ENCODE results near the gene CPED1.

CPED1 gene

GRCh38 chr7:120987683-120988590 lies 574 bp upstream of the CPED1 start:
- peak overlapping the region; percentile 66 to 74 for H3K4me3 ChIP-seq (ENCODE audit: low read length in 2 of 2)
- H3K9me3 ChIP-seq (ENCODE audit: control insufficient read depth in 2 of 2, low read length in 2 of 2), result no peaks in the 10 kb centered on the region
- H3K9ac ChIP-seq (ENCODE audit: low read depth in 1 of 2, low read length in 2 of 2), result peak overlapping the region; percentile 52 to 56
- H3K36me3 ChIP-seq (ENCODE audit: control insufficient read depth in 2 of 2, insufficient read depth in 2 of 2, low read length in 2 of 2), result no peaks in the 10 kb centered on the region
- peaks cover 2 to 9% of the 10 kb centered on the region in 2 donors for H3K27me3 ChIP-seq (ENCODE audit: control insufficient read depth in 2 of 2, insufficient read depth in 2 of 2, low read length in 2 of 2)
- peak overlapping the region; percentile 69 to 79 for H3K27ac ChIP-seq (ENCODE audit: low read depth in 2 of 2, low read length in 2 of 2)
- H3K4me1 ChIP-seq (ENCODE audit: control insufficient read depth in 2 of 2, insufficient read depth in 2 of 2, low read length in 2 of 2), result peaks cover 9 to 11% of the 10 kb centered on the region in 2 donors

DNA sequence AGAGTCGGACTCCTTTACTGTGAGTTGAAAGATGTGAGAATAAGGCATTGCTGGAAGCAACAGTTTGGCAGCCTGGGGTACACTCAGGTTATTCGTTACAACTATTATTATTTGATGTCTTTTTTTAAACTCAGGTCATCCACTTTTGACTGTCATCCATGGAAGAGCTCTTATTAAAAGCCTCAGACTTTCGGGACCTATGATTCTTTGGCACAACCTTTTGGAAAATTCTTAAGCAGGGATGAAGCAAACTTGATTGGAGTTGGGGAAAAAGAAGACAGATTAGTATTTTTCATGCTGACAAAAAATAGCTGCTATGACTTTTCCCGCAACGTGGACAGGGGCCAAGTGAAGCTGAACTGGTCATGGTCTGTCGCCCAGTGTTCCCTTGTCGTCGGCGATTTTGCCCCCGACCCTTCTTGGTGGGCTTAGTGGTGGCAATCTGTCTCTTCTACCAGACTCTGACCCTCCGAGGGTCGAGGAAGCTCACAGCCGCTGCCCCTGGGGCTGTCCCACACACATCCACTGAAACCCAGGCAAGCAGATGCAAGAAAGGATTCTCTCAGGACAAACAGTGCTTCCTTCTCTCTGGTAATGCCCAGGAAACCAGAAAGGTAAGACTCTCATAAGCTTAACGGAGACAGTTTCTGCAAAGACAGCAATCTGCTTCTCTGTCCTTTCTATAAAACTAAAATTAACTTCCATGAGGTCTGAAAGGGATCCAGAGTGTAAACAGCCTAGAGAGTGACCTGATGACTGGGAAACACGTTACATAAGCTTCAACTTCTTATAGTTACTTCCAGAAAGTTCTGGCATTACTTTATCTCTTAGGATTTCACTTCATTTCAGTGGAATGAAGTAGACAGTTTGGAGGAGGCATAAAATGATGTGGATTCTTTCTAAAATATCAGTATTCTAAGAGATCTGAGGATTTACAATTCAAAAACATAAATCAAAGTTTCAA lies 1.0 kb downstream of the CPED1 start:
- Histone ChIP-seq H3K9me3 (ENCODE audit: control insufficient read depth in 2 of 2, low read length in 2 of 2) (no peaks in the 10 kb centered on the region), H3K27ac (ENCODE audit: low read depth in 2 of 2, low read length in 2 of 2) (peak overlapping the region; percentile 69 to 79), H3K9ac (ENCODE audit: low read depth in 1 of 2, low read length in 2 of 2) (peak overlapping the region; percentile 56 to 65), H3K36me3 (ENCODE audit: control insufficient read depth in 2 of 2, insufficient read depth in 2 of 2, low read length in 2 of 2) (no peaks in the 10 kb centered on the region), H3K27me3 (ENCODE audit: control insufficient read depth in 2 of 2, insufficient read depth in 2 of 2, low read length in 2 of 2) (peaks cover 2 to 9% of the 10 kb centered on the region in 2 donors), H3K4me3 (ENCODE audit: low read length in 2 of 2) (peak overlapping the region; percentile 66 to 74), H3K4me1 (ENCODE audit: control insufficient read depth in 2 of 2, insufficient read depth in 2 of 2, low read length in 2 of 2) (peaks cover 9 to 11% of the 10 kb centered on the region in 2 donors)

DNA sequence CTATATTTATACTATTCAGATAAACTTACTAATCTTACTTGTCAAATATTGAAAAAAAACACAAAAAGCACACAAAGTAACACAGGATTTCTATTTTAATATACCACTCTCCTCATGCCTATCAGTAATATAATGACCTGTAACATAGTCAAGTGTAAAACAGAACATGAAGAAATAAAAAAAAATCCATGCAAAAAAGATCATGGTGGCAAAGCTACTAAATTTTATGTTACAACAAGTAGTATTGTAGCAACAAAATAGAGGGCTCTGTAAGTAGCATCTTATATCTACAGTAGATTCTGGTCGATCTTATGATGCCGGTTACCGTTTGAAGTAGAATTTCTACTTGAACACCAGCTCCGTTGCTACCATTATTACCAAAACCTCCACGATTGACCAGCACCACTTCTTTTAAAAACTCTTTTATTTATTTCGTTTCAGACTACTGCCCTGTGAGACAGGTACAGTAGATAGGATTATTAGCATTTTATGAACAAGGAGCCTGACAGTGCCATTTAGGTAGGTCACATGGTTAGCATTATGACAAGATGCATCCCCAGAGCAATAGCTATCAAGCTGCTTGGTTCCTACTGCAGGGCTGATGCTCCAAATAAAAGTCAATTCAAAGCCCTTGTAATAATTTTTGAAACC lies 2.1 kb downstream of the CPED1 start:
- Histone ChIP-seq H3K4me1 (ENCODE audit: control insufficient read depth in 2 of 2, insufficient read depth in 2 of 2, low read length in 2 of 2) (peaks cover 9 to 11% of the 10 kb centered on the region in 2 donors), H3K9ac (ENCODE audit: low read depth in 1 of 2, low read length in 2 of 2) (peak overlapping the region; percentile 4 to 21), H3K4me3 (ENCODE audit: low read length in 2 of 2) (peak overlapping the region; percentile 41 to 74), H3K9me3 (ENCODE audit: control insufficient read depth in 2 of 2, low read length in 2 of 2) (no peaks in the 10 kb centered on the region), H3K27me3 (ENCODE audit: control insufficient read depth in 2 of 2, insufficient read depth in 2 of 2, low read length in 2 of 2) (peaks cover 2 to 9% of the 10 kb centered on the region in 2 donors), H3K27ac (ENCODE audit: low read depth in 2 of 2, low read length in 2 of 2) (peak overlapping the region; percentile 33 to 61), H3K36me3 (ENCODE audit: control insufficient read depth in 2 of 2, insufficient read depth in 2 of 2, low read length in 2 of 2) (no peaks in the 10 kb centered on the region)

- peaks cover 9 to 11% of the 10 kb centered on the region in 2 donors for H3K4me1 ChIP-seq (ENCODE audit: control insufficient read depth in 2 of 2, insufficient read depth in 2 of 2, low read length in 2 of 2)
- no peaks in the 10 kb centered on the region for H3K9me3 ChIP-seq (ENCODE audit: control insufficient read depth in 2 of 2, low read length in 2 of 2)
- peaks cover 2 to 9% of the 10 kb centered on the region in 2 donors for H3K27me3 ChIP-seq (ENCODE audit: control insufficient read depth in 2 of 2, insufficient read depth in 2 of 2, low read length in 2 of 2)
- peak overlapping the region; percentile 41 to 74 for H3K4me3 ChIP-seq (ENCODE audit: low read length in 2 of 2)
- peak overlapping the region in 1 of 2 donors; percentile 21 for H3K9ac ChIP-seq (ENCODE audit: low read depth in 1 of 2, low read length in 2 of 2)
- H3K36me3 ChIP-seq (ENCODE audit: control insufficient read depth in 2 of 2, insufficient read depth in 2 of 2, low read length in 2 of 2), result no peaks in the 10 kb centered on the region
- peak overlapping the region; percentile 33 to 61 for H3K27ac ChIP-seq (ENCODE audit: low read depth in 2 of 2, low read length in 2 of 2)
Observed at GRCh38 chr7:120991161-120991560, 2.6 kb downstream of the CPED1 start.

DNA sequence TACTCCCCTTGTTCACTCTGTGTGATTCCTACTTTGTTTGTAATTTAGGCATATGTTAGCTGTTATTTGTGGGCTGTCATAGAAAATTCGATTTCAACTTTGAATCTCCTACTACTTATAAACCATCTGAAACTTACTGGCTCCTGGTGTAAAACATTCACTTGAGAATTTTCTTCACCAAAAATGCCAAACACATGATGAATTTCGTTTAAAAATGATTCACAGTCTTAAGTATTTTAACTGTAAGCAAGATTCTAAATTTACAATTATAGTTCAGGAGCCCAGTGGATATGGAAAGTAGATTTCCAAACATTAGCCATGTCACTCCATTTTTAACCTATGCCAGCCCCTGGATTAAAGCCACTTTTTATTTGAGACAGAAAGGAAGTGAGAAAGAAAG lies 3.1 kb downstream of the CPED1 start:
- Histone ChIP-seq H3K27me3 (ENCODE audit: control insufficient read depth in 2 of 2, insufficient read depth in 2 of 2, low read length in 2 of 2) (peaks cover 2 to 9% of the 10 kb centered on the region in 2 donors), H3K4me1 (ENCODE audit: control insufficient read depth in 2 of 2, insufficient read depth in 2 of 2, low read length in 2 of 2) (peaks cover 9 to 11% of the 10 kb centered on the region in 2 donors), H3K9me3 (ENCODE audit: control insufficient read depth in 2 of 2, low read length in 2 of 2) (no peaks in the 10 kb centered on the region), H3K36me3 (ENCODE audit: control insufficient read depth in 2 of 2, insufficient read depth in 2 of 2, low read length in 2 of 2) (no peaks in the 10 kb centered on the region), H3K27ac (ENCODE audit: low read depth in 2 of 2, low read length in 2 of 2) (peak overlapping the region in 1 of 2 donors; percentile 24), H3K4me3 (ENCODE audit: low read length in 2 of 2) (peak overlapping the region in 1 of 2 donors; percentile 74), H3K9ac (ENCODE audit: low read depth in 1 of 2, low read length in 2 of 2) (no peak overlapping the region)

GRCh38 chr7:120992272-120992964 lies 3.9 kb downstream of the CPED1 start:
- no peaks in the 10 kb centered on the region for H3K36me3 ChIP-seq (ENCODE audit: control insufficient read depth in 2 of 2, insufficient read depth in 2 of 2, low read length in 2 of 2)
- no peak overlapping the region for H3K9ac ChIP-seq (ENCODE audit: low read depth in 1 of 2, low read length in 2 of 2)
- H3K27me3 ChIP-seq (ENCODE audit: control insufficient read depth in 2 of 2, insufficient read depth in 2 of 2, low read length in 2 of 2), result peaks cover 2 to 9% of the 10 kb centered on the region in 2 donors
- H3K4me3 ChIP-seq (ENCODE audit: low read length in 2 of 2), result no peak overlapping the region
- H3K27ac ChIP-seq (ENCODE audit: low read depth in 2 of 2, low read length in 2 of 2), result peak overlapping the region in 1 of 2 donors; percentile 6
- no peaks in the 10 kb centered on the region for H3K9me3 ChIP-seq (ENCODE audit: control insufficient read depth in 2 of 2, low read length in 2 of 2)
- H3K4me1 ChIP-seq (ENCODE audit: control insufficient read depth in 2 of 2, insufficient read depth in 2 of 2, low read length in 2 of 2), result peaks cover 9 to 11% of the 10 kb centered on the region in 2 donors

DNA sequence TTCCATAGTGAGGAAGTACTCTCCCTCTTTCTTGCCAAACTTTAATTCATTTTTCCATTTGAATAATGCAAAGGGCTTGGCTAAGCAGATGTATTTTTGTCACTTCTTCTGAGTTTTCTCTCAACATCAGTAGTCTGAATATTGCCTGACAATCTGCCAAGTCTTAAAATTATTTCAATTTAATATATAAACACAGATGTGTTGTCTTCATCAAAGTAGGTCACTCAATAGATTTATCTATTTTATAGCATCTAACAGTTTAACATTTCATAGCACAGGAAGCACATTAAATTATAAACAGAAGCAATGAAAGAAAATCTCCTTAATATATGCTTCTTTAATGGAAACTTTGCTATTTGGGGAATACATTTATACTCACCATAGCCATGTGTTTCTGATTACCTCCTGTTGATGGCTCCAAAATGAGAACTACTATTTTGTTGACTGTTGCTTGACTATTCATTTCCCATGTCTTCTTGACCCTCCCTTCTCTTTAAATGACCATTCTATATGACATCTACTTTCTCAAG lies 4.5 kb downstream of the CPED1 start:
- H3K4me1 ChIP-seq (ENCODE audit: control insufficient read depth in 2 of 2, insufficient read depth in 2 of 2, low read length in 2 of 2), result peaks cover 6 to 10% of the 10 kb centered on the region in 2 donors
- H3K27me3 ChIP-seq (ENCODE audit: control insufficient read depth in 2 of 2, insufficient read depth in 2 of 2, low read length in 2 of 2), result peaks cover 2 to 9% of the 10 kb centered on the region in 2 donors

GRCh38 chr7:120993553-120994191 lies 5.2 kb downstream of the CPED1 start:
- H3K4me1 ChIP-seq (ENCODE audit: control insufficient read depth in 2 of 2, insufficient read depth in 2 of 2, low read length in 2 of 2), result peaks cover 0 to 3% of the 10 kb centered on the region in 2 donors
- no peak overlapping the region for H3K4me3 ChIP-seq (ENCODE audit: low read length in 2 of 2)
- H3K27me3 ChIP-seq (ENCODE audit: control insufficient read depth in 2 of 2, insufficient read depth in 2 of 2, low read length in 2 of 2), result peaks cover 2 to 9% of the 10 kb centered on the region in 2 donors
- H3K36me3 ChIP-seq (ENCODE audit: control insufficient read depth in 2 of 2, insufficient read depth in 2 of 2, low read length in 2 of 2), result no peaks in the 10 kb centered on the region
- no peak overlapping the region for H3K27ac ChIP-seq (ENCODE audit: low read depth in 2 of 2, low read length in 2 of 2)
- H3K9ac ChIP-seq (ENCODE audit: low read depth in 1 of 2, low read length in 2 of 2), result no peak overlapping the region
- H3K9me3 ChIP-seq (ENCODE audit: control insufficient read depth in 2 of 2, low read length in 2 of 2), result no peaks in the 10 kb centered on the region

More for the DNA sequence above, 4.5 kb downstream of the CPED1 start:
- Histone ChIP-seq H3K36me3 (ENCODE audit: control insufficient read depth in 2 of 2, insufficient read depth in 2 of 2, low read length in 2 of 2) (no peaks in the 10 kb centered on the region), H3K4me3 (ENCODE audit: low read length in 2 of 2) (no peak overlapping the region), H3K27ac (ENCODE audit: low read depth in 2 of 2, low read length in 2 of 2) (no peak overlapping the region), H3K9me3 (ENCODE audit: control insufficient read depth in 2 of 2, low read length in 2 of 2) (no peaks in the 10 kb centered on the region), H3K9ac (ENCODE audit: low read depth in 1 of 2, low read length in 2 of 2) (no peak overlapping the region)
